ENCODE data around the gene RBBP5.

Gene RBBP5

GRCh38 chr1:205098242-205098641 lies 23.5 kb downstream of the RBBP5 start:
- TF ChIP-seq CTCF (IDR thresholded peaks at IDR 0.05; ENCODE audit: extremely low read depth, insufficient read depth, missing control alignments): no peak
- in situ Hi-C loops (cut with MboI; ENCODE audit: low pct_unique_long_range_greater_than_20kb, low sequenced_read_pairs, unreplicated experiment): no loop called here
- no peak for DNase-seq (ENCODE audit: low spot score)

- DNase-seq (ENCODE audit: low spot score): no peak
- no peak for TF ChIP-seq CTCF (IDR thresholded peaks at IDR 0.05; ENCODE audit: extremely low read depth, insufficient read depth, missing control alignments)
- in situ Hi-C loops (cut with MboI; ENCODE audit: low pct_unique_long_range_greater_than_20kb, low sequenced_read_pairs, unreplicated experiment): no loop called here
Observed at GRCh38 chr1:205095422-205095821, 26.4 kb downstream of the RBBP5 start.

GRCh38 chr1:205091043-205091740 lies 30.6 kb downstream of the RBBP5 start:
- no peak for DNase-seq (ENCODE audit: low spot score)
- in situ Hi-C loops (cut with MboI; ENCODE audit: low pct_unique_long_range_greater_than_20kb, low sequenced_read_pairs, unreplicated experiment): no loop called here
- no peak for TF ChIP-seq CTCF (IDR thresholded peaks at IDR 0.05; ENCODE audit: extremely low read depth, insufficient read depth, missing control alignments)

GRCh38 chr1:205088341-205088740 lies 33.4 kb downstream of the RBBP5 start:
- TF ChIP-seq CTCF (IDR thresholded peaks at IDR 0.05; ENCODE audit: extremely low read depth, insufficient read depth, missing control alignments): no peak
- no peak for DNase-seq (ENCODE audit: low spot score)
- in situ Hi-C loops (cut with MboI; ENCODE audit: low pct_unique_long_range_greater_than_20kb, low sequenced_read_pairs, unreplicated experiment): no loop called here

- DNase-seq (ENCODE audit: low spot score): no peak
- TF ChIP-seq CTCF (IDR thresholded peaks at IDR 0.05; ENCODE audit: extremely low read depth, insufficient read depth, missing control alignments): no peak
- in situ Hi-C loops (cut with MboI; ENCODE audit: low pct_unique_long_range_greater_than_20kb, low sequenced_read_pairs, unreplicated experiment): no loop called here
Observed at GRCh38 chr1:205084360-205084759, 37.4 kb downstream of the RBBP5 start, which contains the start of gene TMEM81. Gene TMEM81, minus strand, starts transcription at chr1:205084460. Its CDS starts 140 bp downstream, at chr1:205084320.

GRCh38 chr1:205082431-205082830 lies 39.3 kb downstream of the RBBP5 start:
- TF ChIP-seq CTCF (IDR thresholded peaks at IDR 0.05; ENCODE audit: extremely low read depth, insufficient read depth, missing control alignments): no peak
- in situ Hi-C loops (cut with MboI; ENCODE audit: low pct_unique_long_range_greater_than_20kb, low sequenced_read_pairs, unreplicated experiment): no loop called here
- no peak for DNase-seq (ENCODE audit: low spot score)
